HFFc6 (cell line): ENCODE data around the gene SHISA6. TPM values are rescaled to one million over a fixed set of nuclear protein-coding genes. Genes with fewer than 3 reads are reported as not detected.

ENCODE experiments used
- DNase-seq: peaks from one replicate; pipeline ENCODE4 v3.0.0-alpha.2; 2018
- H3K27ac Mint-ChIP-seq: 2 replicates; pipeline ENCODE4 v1.8.0; 2020; ENCODE audit warnings: mild to moderate bottlenecking, mixed read lengths
- H3K27me3 Mint-ChIP-seq: 2 replicates; pipeline ENCODE4 v1.8.0; 2021; ENCODE audit warnings: mild to moderate bottlenecking, moderate library complexity, mixed read lengths; ENCODE audit not compliant: insufficient read depth
- H3K36me3 Mint-ChIP-seq: 2 replicates; pipeline ENCODE4 v1.8.0; 2021; ENCODE audit warnings: low read depth, mixed read lengths
- H3K4me1 Mint-ChIP-seq: 2 replicates; pipeline ENCODE4 v1.8.0; 2020; ENCODE audit warnings: low read depth, mixed read lengths
- H3K4me3 Mint-ChIP-seq: 2 replicates; pipeline ENCODE4 v1.8.0; 2020; ENCODE audit warnings: mild to moderate bottlenecking, moderate library complexity, mixed read lengths
- H3K9me3 Mint-ChIP-seq: 2 replicates; pipeline ENCODE4 v1.8.0; 2020; ENCODE audit warnings: mild to moderate bottlenecking, mixed read lengths
- CTCF ChIP-seq: fragments of 200-600 bp; sonication (generic); IDR thresholded peaks from 2 replicates; pipeline ENCODE4 v1.5.0; 2021; ENCODE audit warnings: antibody characterized with exemption, mild to moderate bottlenecking
- total RNA-seq, 6 experiments: library from RNA; stranded (reverse); fragmentation: NEBNext Ultra II Directional; extraction: Animal tissue kit (Norgen Biotek cat#: 25700); gene quantifications; 2 replicates in 1 of 6; 3 replicates in 5 of 6; pipeline ENCODE4 v1.2.3, GENCODE V29; 2021

The SHISA6 gene
- total RNA-seq, 6 experiments from 2014 or later = not detected

DNA sequence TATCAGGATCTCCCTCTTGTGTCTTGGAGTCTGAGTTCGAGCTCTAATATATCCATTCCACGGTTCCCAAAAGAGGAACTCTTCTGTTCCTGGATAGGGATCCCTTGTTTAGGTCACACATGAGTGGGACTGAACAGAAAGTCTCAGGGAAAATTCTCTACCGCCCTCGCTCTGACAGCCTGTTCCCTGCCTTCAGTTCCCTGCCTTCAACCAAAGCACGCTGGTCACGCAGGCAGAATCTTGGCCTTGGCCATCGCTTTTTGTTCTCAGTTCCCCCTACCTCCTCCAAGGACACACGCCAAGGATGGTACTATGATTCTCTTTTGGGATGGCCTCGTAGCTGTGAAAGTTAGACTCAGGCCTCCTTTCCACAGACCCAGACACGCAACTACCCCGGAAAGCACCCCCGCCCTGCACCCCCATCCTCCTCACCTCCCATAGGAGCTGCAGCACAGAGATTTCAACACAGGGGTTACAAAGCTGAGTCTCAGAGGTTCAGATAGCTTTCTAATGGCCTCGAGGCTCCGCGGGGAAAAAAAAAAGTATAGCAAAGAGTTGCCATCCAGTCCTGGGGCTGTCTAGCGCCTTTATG is 1.5 kb upstream of the SHISA6 start:
- no peak overlapping the region for H3K4me3 Mint-ChIP-seq
- no peak for TF ChIP-seq CTCF
- H3K27me3 Mint-ChIP-seq = peaks cover 5% of the 10 kb centered on the region; the same call in 1 of the 2 replicates

GRCh38 chr17:11240041-11240840 is 772 bp upstream of the SHISA6 start:
- Mint-ChIP-seq H3K4me1 (no peaks in the 10 kb centered on the region), H3K9me3 (peaks cover 58% of the 10 kb centered on the region), H3K27me3 (peaks cover 5% of the 10 kb centered on the region; the same call in 1 of the 2 replicates), H3K4me3 (no peak overlapping the region), H3K27ac (no peak overlapping the region), H3K36me3 (peaks cover 7% of the 10 kb centered on the region; the same call in 1 of the 2 replicates)
- no peak for TF ChIP-seq CTCF
- no peak for DNase-seq

More for the DNA sequence above, 1.5 kb upstream of the SHISA6 start:
- H3K4me1 Mint-ChIP-seq = no peaks in the 10 kb centered on the region
- DNase-seq = no peak
- no peak overlapping the region for H3K27ac Mint-ChIP-seq
- peaks cover 57% of the 10 kb centered on the region for H3K9me3 Mint-ChIP-seq
- peaks cover 7% of the 10 kb centered on the region; the same call in 1 of the 2 replicates for H3K36me3 Mint-ChIP-seq

- Mint-ChIP-seq H3K9me3 (peaks cover 64% of the 10 kb centered on the region), H3K27me3 (peaks cover 5% of the 10 kb centered on the region; the same call in 1 of the 2 replicates), H3K36me3 (peaks cover 8% of the 10 kb centered on the region; the same call in 1 of the 2 replicates), H3K4me3 (no peak overlapping the region), H3K4me1 (no peaks in the 10 kb centered on the region), H3K27ac (no peak overlapping the region)
- no peak for DNase-seq
- TF ChIP-seq CTCF = no peak
These were observed 706 bp downstream of the SHISA6 start for GRCh38 chr17:11241611-11242226.

DNA sequence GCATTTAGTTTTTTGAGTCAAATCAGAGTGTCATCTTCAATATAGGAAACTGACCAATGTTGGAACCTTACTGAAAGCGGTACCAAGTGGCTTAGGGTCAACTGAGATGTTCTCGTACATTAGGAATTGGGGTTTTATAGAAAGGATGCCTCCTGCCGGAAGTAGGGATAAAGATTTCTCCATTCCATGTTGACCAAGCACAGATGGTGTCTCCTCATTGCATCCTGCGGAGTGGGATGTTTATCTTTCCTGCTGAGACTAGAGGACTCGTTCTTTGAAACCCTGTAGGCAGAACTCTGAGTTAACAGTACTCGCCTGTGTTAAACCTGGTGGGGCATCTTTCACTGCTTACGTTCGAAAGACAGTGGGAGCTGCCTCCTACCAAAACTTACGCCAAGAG is 1.4 kb downstream of the SHISA6 start:
- Mint-ChIP-seq H3K27ac (no peak overlapping the region), H3K9me3 (peaks cover 63% of the 10 kb centered on the region), H3K36me3 (peaks cover 10% of the 10 kb centered on the region; the same call in 1 of the 2 replicates), H3K4me1 (no peaks in the 10 kb centered on the region), H3K4me3 (no peak overlapping the region), H3K27me3 (peaks cover 5% of the 10 kb centered on the region; the same call in 1 of the 2 replicates)
- TF ChIP-seq CTCF = no peak
- DNase-seq = no peak

GRCh38 chr17:11244776-11245175 is 3.8 kb downstream of the SHISA6 start:
- Mint-ChIP-seq H3K4me3 (no peak overlapping the region), H3K4me1 (no peaks in the 10 kb centered on the region), H3K36me3 (peaks cover 17% of the 10 kb centered on the region), H3K27ac (no peak overlapping the region), H3K27me3 (peaks cover 2% of the 10 kb centered on the region), H3K9me3 (peaks cover 73% of the 10 kb centered on the region)
- DNase-seq = no peak
- TF ChIP-seq CTCF = no peak
